ENCODE measurements around the gene NOP53.

- TF ChIP-seq CTCF (IDR thresholded peaks at IDR 0.05 in 4 of 5, conservative IDR thresholded peaks at IDR 0.05 in 1 of 5) (no peak), POLR2A (IDR thresholded peaks at IDR 0.05) (no peak)
Observed at GRCh38 chr19:47780215-47780551, 34.8 kb downstream of the NOP53 start.
